NT2/D1 (cell line): ENCODE results near the gene VPS36.

Experiments
- SUZ12 ChIP-seq: IDR thresholded peaks from 2 replicates; pipeline ENCODE4 v1.6.1; 2011; ENCODE audit not compliant: insufficient read length, insufficient read depth; ENCODE audit errors: extremely low read depth
- YY1 ChIP-seq: IDR thresholded peaks from 2 replicates; pipeline ENCODE4 v1.6.1; 2011; ENCODE audit not compliant: insufficient read length, insufficient read depth

GRCh38 chr13:52371736-52372247 is 78.6 kb downstream of the VPS36 start:
- TF ChIP-seq YY1, result no peak
- no peak for TF ChIP-seq SUZ12
